Spleen (tissue), 7 donors: ENCODE data around the gene MAEA.

Source experiments
- CTCF ChIP-seq, 11 experiments: fragments of 200-600 bp in 7 of 11; fragments of 450-650 bp in 4 of 11; sonication (generic) in 4 of 11; IDR thresholded peaks in 8 of 11; conservative IDR thresholded peaks in 3 of 11; 1 replicate in 7 of 11; 2 replicates in 4 of 11; pipeline versions ENCODE4 v1.4.0 to v1.8.0; 2016 to 2021; ENCODE audit warnings: antibody characterized with exemption in 11 of 11, inconsistent platforms in 4 of 11, mild to moderate bottlenecking in 1 of 11
- POLR2AphosphoS5 ChIP-seq, 3 donors: sonication (generic); formaldehyde crosslinking; IDR thresholded peaks; one replicate each; pipeline ENCODE4 v1.5.1; 2017; ENCODE audit warnings: antibody characterized with exemption in 3 of 3
- donor health status: DM: no; HTN: no; CAD: no; lungs with moderate emphysema.
- donor health status: DM: no; HTN: no; CAD: no.
- donor health status: DM: no; HTN: no; CAD: no.

- TF ChIP-seq CTCF (IDR thresholded peaks at IDR 0.05 in 8 of 11, conservative IDR thresholded peaks at IDR 0.05 in 3 of 11), result no peak
- no peak for TF ChIP-seq POLR2AphosphoS5 (IDR thresholded peaks at IDR 0.05)
Measured at GRCh38 chr4:1352567-1352900, 62.8 kb downstream of the MAEA start.
